ENCODE data around the gene ASAP3. TPM values are rescaled to one million over a fixed set of nuclear protein-coding genes. Genes with fewer than 3 reads are reported as not detected.

ASAP3 gene
- total and polyA plus RNA-seq, 2 of the 13 experiments (the other 11 are each of a cell fraction or from before 2014, with no cell fraction given): 32.6 to 37.0 TPM

DNA sequence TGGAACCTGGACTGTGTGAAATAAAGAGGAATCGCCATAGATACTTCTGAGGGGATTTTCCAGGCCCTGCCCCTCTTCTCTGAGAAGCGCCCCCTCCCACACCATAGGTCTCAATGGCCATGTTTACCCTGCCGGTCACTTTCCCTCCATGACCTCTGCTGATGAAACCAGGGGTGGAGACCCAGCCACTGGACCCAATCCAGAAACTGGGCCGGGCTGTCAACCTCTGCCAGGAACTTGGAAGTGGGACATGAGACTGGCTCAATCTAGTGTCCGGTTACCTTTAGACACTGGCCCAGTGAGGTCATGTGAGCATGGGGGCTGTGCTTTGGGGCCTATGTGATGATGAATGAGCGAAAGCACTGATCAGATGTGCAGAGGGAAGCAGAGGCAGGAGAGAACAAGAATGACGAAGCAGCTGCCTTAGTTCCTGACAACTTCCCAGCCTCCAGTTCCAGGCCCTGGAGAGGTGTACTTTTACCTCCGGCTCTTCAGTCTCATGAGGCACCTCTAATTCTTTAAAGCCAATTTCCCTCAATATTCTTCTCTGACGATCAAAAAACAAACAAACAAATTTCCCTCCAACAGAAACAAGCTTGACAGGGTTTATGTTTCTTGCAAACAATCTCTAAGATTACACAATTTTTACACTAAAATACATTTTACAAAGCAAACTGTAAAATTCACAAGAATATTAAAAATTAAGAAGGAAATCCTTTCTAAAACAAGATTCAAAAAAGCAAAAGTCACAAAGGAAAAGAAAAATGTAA is 4.9 kb downstream of the ASAP3 start (continued):
- TF ChIP-seq TARDBP (CRISPR knock-in tag; IDR thresholded peaks at IDR 0.05) (peak; percentile 84), JARID2 (CRISPR knock-in tag; IDR thresholded peaks at IDR 0.05; ENCODE audit: insufficient replicate concordance) (no peak), HNRNPUL1 (IDR thresholded peaks at IDR 0.05; ENCODE audit: low read depth, low read length) (no peak), U2AF1 (optimal IDR thresholded peaks at IDR 0.05; ENCODE audit: low read depth, low read length) (no peak), CBFB (CRISPR knock-in tag; IDR thresholded peaks at IDR 0.05) (no peak), HDAC2 (CRISPR knock-in tag; IDR thresholded peaks at IDR 0.05) (peak; percentile 87), ZNF10 (CRISPR knock-in tag; IDR thresholded peaks at IDR 0.05; ENCODE audit: borderline replicate concordance, low read depth) (no peak), NPAS2 (CRISPR knock-in tag; IDR thresholded peaks at IDR 0.05; ENCODE audit: borderline replicate concordance) (no peak), PTBP1 (IDR thresholded peaks at IDR 0.05; ENCODE audit: low read depth, low read length, poor library complexity, severe bottlenecking) (no peak), CHCHD3 (CRISPR knock-in tag; IDR thresholded peaks at IDR 0.05) (no peak), ZNF530 (CRISPR knock-in tag; IDR thresholded peaks at IDR 0.05; ENCODE audit: low read depth) (no peak), ZFYVE20 (CRISPR knock-in tag; IDR thresholded peaks at IDR 0.05; ENCODE audit: borderline replicate concordance, low read depth) (no peak), ZNF773 (CRISPR knock-in tag; IDR thresholded peaks at IDR 0.05; ENCODE audit: borderline replicate concordance) (no peak), REXO4 (CRISPR knock-in tag; IDR thresholded peaks at IDR 0.05; ENCODE audit: borderline replicate concordance) (no peak), HDAC1 (CRISPR knock-in tag; IDR thresholded peaks at IDR 0.05) (peak; percentile 78), ZFP36 (IDR thresholded peaks at IDR 0.05; ENCODE audit: borderline replicate concordance, low read depth, low read length, partially characterized antibody) (no peak), BCL6 (CRISPR knock-in tag; IDR thresholded peaks at IDR 0.05) (peak; percentile 74)
- TF ChIP-seq, protein P1, sequence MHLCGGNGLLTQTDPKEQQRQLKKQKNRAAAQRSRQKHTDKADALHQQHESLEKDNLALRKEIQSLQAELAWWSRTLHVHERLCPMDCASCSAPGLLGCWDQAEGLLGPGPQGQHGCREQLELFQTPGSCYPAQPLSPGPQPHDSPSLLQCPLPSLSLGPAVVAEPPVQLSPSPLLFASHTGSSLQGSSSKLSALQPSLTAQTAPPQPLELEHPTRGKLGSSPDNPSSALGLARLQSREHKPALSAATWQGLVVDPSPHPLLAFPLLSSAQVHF (CRISPR knock-in tag; IDR thresholded peaks at IDR 0.05): no peak
- TF ChIP-seq, protein P2, sequence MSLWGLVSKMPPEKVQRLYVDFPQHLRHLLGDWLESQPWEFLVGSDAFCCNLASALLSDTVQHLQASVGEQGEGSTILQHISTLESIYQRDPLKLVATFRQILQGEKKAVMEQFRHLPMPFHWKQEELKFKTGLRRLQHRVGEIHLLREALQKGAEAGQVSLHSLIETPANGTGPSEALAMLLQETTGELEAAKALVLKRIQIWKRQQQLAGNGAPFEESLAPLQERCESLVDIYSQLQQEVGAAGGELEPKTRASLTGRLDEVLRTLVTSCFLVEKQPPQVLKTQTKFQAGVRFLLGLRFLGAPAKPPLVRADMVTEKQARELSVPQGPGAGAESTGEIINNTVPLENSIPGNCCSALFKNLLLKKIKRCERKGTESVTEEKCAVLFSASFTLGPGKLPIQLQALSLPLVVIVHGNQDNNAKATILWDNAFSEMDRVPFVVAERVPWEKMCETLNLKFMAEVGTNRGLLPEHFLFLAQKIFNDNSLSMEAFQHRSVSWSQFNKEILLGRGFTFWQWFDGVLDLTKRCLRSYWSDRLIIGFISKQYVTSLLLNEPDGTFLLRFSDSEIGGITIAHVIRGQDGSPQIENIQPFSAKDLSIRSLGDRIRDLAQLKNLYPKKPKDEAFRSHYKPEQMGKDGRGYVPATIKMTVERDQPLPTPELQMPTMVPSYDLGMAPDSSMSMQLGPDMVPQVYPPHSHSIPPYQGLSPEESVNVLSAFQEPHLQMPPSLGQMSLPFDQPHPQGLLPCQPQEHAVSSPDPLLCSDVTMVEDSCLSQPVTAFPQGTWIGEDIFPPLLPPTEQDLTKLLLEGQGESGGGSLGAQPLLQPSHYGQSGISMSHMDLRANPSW (CRISPR knock-in tag; IDR thresholded peaks at IDR 0.05; ENCODE audit: borderline replicate concordance): peak; percentile 90; the same call in 1 of the 2 replicates
- TF ChIP-seq, protein P3, sequence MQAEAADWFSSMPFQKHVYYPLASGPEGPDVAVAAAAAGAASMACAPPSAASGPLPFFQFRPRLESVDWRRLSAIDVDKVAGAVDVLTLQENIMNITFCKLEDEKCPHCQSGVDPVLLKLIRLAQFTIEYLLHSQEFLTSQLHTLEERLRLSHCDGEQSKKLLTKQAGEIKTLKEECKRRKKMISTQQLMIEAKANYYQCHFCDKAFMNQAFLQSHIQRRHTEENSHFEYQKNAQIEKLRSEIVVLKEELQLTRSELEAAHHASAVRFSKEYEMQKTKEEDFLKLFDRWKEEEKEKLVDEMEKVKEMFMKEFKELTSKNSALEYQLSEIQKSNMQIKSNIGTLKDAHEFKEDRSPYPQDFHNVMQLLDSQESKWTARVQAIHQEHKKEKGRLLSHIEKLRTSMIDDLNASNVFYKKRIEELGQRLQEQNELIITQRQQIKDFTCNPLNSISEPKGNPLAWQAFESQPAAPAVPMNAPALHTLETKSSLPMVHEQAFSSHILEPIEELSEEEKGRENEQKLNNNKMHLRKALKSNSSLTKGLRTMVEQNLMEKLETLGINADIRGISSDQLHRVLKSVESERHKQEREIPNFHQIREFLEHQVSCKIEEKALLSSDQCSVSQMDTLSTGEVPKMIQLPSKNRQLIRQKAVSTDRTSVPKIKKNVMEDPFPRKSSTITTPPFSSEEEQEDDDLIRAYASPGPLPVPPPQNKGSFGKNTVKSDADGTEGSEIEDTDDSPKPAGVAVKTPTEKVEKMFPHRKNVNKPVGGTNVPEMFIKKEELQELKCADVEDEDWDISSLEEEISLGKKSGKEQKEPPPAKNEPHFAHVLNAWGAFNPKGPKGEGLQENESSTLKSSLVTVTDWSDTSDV (CRISPR knock-in tag; IDR thresholded peaks at IDR 0.05): no peak
- TF ChIP-seq, protein P4, sequence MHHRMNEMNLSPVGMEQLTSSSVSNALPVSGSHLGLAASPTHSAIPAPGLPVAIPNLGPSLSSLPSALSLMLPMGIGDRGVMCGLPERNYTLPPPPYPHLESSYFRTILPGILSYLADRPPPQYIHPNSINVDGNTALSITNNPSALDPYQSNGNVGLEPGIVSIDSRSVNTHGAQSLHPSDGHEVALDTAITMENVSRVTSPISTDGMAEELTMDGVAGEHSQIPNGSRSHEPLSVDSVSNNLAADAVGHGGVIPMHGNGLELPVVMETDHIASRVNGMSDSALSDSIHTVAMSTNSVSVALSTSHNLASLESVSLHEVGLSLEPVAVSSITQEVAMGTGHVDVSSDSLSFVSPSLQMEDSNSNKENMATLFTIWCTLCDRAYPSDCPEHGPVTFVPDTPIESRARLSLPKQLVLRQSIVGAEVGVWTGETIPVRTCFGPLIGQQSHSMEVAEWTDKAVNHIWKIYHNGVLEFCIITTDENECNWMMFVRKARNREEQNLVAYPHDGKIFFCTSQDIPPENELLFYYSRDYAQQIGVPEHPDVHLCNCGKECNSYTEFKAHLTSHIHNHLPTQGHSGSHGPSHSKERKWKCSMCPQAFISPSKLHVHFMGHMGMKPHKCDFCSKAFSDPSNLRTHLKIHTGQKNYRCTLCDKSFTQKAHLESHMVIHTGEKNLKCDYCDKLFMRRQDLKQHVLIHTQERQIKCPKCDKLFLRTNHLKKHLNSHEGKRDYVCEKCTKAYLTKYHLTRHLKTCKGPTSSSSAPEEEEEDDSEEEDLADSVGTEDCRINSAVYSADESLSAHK (CRISPR knock-in tag; IDR thresholded peaks at IDR 0.05; ENCODE audit: borderline replicate concordance): no peak

Measured in HepG2 (cell line).